Islet precursor cell (in vitro differentiated cells): ENCODE results near the gene CLRN3.

Source experiments
- DNase-seq: peaks from one replicate; pipeline ENCODE4 v3.0.0-alpha.2; 2018

Gene CLRN3

GRCh38 chr10:127892743-127893142, at the start of gene CLRN3:
Gene CLRN3 (minus strand): TSS chr10:127892941. CDS start chr10:127892784, 157 bp downstream.
- DNase-seq = no peak

GRCh38 chr10:127940866-127941640, 48.3 kb upstream of the CLRN3 start:
- DNase-seq = no peak

GRCh38 chr10:127939786-127940330, 47.1 kb upstream of the CLRN3 start:
- DNase-seq = no peak

- peak; percentile 47 for DNase-seq
Measured at GRCh38 chr10:127937915-127938463, 45.2 kb upstream of the CLRN3 start.

- no peak for DNase-seq
Measured at GRCh38 chr10:127937069-127937468, 44.3 kb upstream of the CLRN3 start.

- peak; percentile 57 for DNase-seq
Measured at GRCh38 chr10:127935071-127935561, 42.4 kb upstream of the CLRN3 start.

- DNase-seq = peak; percentile 40
Measured at GRCh38 chr10:127934383-127934782, 41.6 kb upstream of the CLRN3 start.

GRCh38 chr10:127933271-127933670, 40.5 kb upstream of the CLRN3 start:
- no peak for DNase-seq

- DNase-seq = peak; percentile 80
Measured at GRCh38 chr10:127932521-127933270, 40.0 kb upstream of the CLRN3 start.

GRCh38 chr10:127928021-127928806, 35.5 kb upstream of the CLRN3 start:
- peak; percentile 84 for DNase-seq

- DNase-seq = peak; percentile 54
Measured at GRCh38 chr10:127926455-127926854, 33.7 kb upstream of the CLRN3 start.

- DNase-seq = peak; percentile 53
Measured at GRCh38 chr10:127925471-127926207, 32.9 kb upstream of the CLRN3 start.

- peak; percentile 67 for DNase-seq
Measured at GRCh38 chr10:127923646-127924045, 30.9 kb upstream of the CLRN3 start.

GRCh38 chr10:127922675-127923366, 30.1 kb upstream of the CLRN3 start:
- peak; percentile 98 for DNase-seq

- DNase-seq = peak; percentile 36
Measured at GRCh38 chr10:127922206-127922605, 29.5 kb upstream of the CLRN3 start.

GRCh38 chr10:127921753-127922145, 29.0 kb upstream of the CLRN3 start:
- peak; percentile 42 for DNase-seq

GRCh38 chr10:127921075-127921752, 28.5 kb upstream of the CLRN3 start:
- DNase-seq = no peak

GRCh38 chr10:127920306-127921074, 27.7 kb upstream of the CLRN3 start:
- DNase-seq = peak; percentile 29

GRCh38 chr10:127919418-127920271, 26.9 kb upstream of the CLRN3 start:
- DNase-seq = peak; percentile 69
